Stimulated activated CD8-positive, alpha-beta memory T cell treated with anti-CD3 and anti-CD28 coated beads, Interleukin-4, amount 100 ng/mL, for 4 hours (primary cell): ENCODE data around the gene GRXCR1.

Source experiments
- DNase-seq, 2 donors: peaks; one replicate each; pipeline ENCODE4 v3.0.0-alpha.2; 2020; ENCODE audit warnings: low read depth in 2 of 2, low spot score in 1 of 2

The GRXCR1 gene

DNA sequence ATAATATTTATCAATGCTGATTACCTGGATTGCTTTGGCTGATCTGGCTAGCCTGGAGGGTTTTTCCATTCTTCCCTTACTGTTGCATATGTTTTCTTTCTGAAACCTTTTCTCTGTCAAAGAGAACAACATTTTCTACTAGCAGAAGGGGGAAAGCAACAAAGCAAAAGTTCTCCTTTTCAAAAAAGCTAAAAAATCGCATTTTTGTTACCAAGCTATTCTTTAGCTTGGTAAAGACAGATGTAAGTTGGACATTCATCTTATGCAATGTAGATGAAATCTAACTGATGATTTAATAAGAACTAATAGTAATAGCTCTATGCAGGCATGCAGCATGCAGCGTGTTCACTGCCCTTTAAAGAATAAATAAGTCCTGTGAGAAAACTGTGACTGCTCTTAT is at the start of gene GRXCR1:
GRXCR1 (plus strand) TSS at position 301 of the 400 bp plus-strand sequence. CDS start 554 bp downstream, outside the sequence.
- no peak for DNase-seq

GRCh38 chr4:42843694-42844093 is 48.8 kb upstream of the GRXCR1 start:
- DNase-seq = no peak

- DNase-seq = no peak
These were observed 48.0 kb upstream of the GRXCR1 start for GRCh38 chr4:42844422-42845070.

- DNase-seq = no peak
These were observed 46.9 kb upstream of the GRXCR1 start for GRCh38 chr4:42845586-42845985.

DNA sequence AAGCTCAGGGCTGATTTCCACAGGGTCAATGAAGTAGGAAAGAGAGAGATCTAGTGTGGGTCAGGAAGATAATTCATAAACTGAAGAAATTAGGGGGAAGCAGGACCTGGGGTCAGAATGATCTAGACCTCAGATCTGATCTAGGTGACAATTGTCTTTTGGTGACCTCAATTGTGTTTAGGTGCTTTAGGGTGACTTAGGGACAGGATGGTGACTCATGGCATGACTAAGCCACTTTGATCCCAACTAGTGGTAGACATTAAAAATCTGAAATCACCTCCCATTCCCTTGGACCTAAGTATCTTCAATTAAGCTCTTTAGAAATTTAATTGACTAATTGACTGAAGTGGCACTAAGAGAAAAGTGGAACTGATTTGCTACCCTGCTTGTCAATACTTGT is 36.7 kb upstream of the GRXCR1 start:
- no peak for DNase-seq

- DNase-seq = peak in 1 of 2 donors; percentile 6
These were observed 26.8 kb upstream of the GRXCR1 start for GRCh38 chr4:42865572-42866189.

GRCh38 chr4:42871261-42871660 is 21.3 kb upstream of the GRXCR1 start:
- DNase-seq = no peak

- DNase-seq = no peak
These were observed 20.7 kb upstream of the GRXCR1 start for GRCh38 chr4:42871671-42872290.

DNA sequence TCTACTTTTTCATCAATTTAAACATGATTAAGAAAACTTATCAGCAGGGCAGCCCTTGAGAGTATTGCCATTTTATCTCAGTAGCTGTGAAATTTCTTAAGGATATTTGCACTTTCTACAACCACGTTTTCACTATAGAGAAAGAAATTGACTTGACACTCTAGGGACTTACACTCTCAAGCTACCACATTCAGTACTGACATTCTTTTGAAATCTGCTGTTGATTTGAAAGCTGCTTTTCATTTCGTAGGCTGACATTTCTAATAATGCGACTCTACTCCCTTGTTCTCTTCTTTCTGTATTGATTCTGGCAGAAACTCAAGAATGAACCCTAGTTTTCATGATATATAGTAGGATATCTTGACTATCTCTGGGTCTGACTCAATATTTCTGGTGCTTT is 13.7 kb upstream of the GRXCR1 start:
- DNase-seq = no peak

DNA sequence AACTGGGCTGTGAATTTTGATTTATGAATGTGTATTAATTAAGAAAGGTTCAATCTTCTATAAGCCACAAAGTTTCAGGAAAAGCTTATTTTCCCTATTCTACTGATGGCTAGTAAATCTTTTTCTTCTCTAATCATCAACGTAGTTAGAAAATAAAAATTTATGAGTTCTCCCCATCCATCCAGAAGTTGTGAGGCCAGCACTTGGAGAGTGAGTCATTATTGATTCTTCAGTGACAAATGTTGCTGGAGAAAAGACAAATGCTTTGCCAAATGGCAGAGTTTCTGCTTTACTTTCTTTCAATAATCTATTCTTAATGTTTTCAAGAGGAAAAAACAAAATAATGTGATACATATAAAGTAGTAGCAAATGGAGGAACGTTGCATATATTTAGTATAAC is 11.3 kb upstream of the GRXCR1 start:
- DNase-seq = no peak

DNA sequence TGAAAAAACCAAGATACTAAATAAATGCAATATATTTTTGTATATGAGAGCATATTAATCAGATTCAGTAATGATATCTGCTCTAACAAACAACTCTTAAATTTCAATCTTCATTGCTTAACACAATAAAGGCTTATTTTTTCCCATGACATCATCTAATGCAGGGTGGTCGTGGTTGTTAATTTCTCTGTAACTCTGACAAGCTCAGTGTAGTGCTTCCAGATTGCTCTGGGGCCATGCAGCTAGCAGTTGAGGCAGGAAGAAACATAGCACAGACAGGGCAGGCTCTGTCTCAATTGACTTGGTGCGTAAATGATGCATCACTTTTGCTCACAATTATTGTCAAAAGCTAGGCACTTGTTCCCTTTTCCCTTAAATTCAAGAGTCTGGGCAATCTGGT is 869 bp upstream of the GRXCR1 start:
- DNase-seq = no peak

GRCh38 chr4:42895452-42895851 is 2.9 kb downstream of the GRXCR1 start:
- no peak for DNase-seq

- DNase-seq = no peak
These were observed 12.5 kb downstream of the GRXCR1 start for GRCh38 chr4:42904986-42905385.

DNA sequence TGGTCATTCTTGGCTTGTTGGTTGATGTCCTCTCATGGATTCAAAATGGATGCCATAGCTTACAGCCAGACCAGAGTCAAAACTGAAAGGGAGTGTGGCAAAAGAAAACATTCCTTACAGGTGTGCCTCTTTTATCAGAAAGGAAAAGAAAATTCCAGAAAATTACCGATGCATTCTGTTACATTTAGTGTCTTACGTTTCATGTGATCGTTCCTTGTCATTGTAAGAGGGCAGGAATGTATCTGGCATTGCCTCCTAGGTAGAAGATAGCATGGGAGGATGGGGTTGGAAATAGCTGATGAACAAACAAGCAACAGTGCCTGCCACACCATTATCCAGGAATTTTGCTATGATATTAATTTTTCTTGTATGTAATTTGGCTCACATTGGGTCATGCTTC is 13.1 kb downstream of the GRXCR1 start:
- DNase-seq = no peak

GRCh38 chr4:42906341-42906740 is 13.8 kb downstream of the GRXCR1 start:
- no peak for DNase-seq

DNA sequence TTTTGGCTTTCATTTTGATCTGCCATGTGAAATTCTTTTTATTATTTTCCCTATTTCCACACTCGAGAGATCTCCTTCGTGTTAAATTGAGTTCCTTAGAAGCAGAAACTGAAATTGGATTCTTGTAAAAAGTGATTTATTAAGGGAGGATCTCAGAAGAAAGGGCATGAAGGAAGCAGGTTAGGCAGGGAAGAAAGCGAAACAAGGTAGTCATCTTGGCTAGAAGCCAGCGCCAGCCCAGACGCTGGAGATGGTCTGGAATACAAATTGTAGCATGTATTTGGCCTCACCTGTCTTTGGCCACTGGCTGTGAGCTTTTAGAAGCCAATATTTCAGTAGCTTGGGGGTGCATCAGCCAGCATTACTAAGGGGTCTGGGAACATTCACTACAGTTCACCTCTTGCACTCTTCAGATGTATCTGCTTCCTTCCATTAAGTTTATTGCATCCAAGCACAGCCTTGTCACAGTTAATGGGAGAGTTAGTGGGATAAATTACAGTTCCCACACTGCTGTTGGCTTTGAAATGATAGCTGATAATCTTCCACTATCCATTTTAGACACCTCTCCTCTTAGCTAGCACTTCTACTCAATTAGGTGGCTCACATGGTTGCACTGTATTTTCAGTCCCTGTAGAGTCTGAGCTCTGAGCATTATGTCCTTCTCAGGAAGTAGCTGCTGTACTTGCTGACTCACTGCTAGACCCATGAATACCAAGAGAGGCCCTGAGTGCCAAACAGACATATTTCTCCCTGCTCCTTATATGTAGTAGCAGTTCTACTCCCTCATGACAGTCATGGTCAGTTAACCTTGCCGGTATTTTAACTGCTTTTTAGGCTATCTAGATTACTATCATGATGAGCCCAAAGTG is 14.6 kb downstream of the GRXCR1 start:
- no peak for DNase-seq

GRCh38 chr4:42910459-42910858 is 17.9 kb downstream of the GRXCR1 start:
- no peak for DNase-seq

DNA sequence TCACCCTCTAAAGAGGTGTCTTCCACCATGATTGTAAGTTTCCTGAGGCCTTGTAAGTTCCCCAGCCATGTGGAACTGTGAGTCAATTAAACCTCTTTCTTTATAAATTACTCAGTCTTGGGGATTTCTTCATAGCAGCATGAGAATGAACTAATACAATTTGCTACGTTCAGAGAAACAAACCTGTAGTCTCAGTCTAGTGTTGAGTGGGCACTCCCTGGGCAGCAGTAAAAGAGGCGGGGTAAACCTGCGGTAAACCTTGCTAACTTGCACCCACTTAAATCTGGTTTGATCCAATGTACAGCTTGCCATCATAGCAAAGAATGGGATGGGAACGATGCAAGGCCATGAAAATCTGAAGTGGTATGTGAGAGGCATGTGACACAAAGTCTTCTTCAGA is 22.4 kb downstream of the GRXCR1 start:
- DNase-seq = no peak

- DNase-seq = no peak
These were observed 23.0 kb downstream of the GRXCR1 start for GRCh38 chr4:42915484-42915883.

DNA sequence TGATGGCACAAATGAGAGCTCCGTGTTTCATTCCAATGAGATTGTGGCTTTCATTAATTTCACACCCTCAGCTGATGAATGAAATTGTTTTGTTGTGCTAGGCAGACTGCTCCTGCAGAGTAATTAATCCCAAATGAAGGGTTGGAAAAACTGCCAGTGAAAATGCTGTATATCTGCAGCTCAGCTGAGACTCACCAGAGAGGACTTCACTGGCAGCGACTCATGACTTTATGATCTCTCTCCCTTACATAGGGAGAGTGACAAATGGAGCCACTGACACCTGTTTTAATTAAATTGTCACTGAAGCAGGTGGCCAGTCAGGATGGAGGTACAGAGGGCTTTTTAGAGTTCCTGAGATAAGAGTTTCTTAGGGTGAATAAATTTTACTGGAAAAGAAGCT is 24.8 kb downstream of the GRXCR1 start:
- no peak for DNase-seq

DNA sequence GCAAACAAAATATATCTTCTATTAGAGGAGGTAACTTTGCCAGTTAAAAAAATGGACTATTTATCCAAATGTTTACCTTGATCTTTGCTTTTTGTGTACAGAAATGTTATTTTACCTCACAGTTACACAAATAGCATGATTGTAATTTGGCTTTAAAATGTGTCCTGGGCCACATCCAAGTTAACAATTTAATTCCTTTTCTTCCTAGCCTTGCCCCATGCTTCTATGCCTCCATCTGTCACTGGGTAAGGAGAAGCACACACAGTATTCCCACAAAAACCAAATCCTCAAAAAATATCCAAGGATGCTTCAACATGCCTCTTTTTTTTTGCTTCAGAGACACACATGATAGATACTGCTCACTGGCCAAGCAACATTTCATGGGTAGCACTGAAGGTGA is 30.9 kb downstream of the GRXCR1 start:
- no peak for DNase-seq

- no peak for DNase-seq
These were observed 33.4 kb downstream of the GRXCR1 start for GRCh38 chr4:42925921-42926320.
